Measurements from ENCODE around the gene CNOT6L.

DNA sequence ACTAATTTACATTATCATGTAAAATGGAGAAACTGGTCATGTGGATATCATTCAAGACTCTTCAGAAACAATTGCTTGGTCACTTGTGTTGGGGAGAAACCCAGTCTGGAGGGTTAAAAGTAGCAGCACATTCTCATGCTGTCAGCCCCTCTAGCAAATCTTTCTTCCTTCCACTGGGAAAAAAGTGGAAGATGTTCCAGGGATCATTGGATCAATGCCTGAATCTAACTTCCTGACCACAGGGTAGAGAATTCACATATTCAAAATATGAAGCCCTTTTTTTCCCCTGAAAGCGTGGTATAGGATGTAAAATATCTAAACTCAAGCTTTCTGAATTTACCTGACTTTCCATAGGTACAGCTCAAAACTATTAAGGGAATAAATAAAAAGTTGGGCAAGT, 115.5 kb downstream of the CNOT6L start:
- TF ChIP-seq EZH2phosphoT487 (IDR thresholded peaks at IDR 0.05; ENCODE audit: borderline replicate concordance, low read depth) (no peak), POLR2AphosphoS5 (IDR thresholded peaks at IDR 0.05; ENCODE audit: low read depth, low read length) (no peak), NRF1 (IDR thresholded peaks at IDR 0.05; ENCODE audit: low read depth, low read length) (no peak), TCF12 (IDR thresholded peaks at IDR 0.05) (no peak), USF2 (IDR thresholded peaks at IDR 0.05; ENCODE audit: borderline replicate concordance, low read depth, low read length) (no peak), SIN3A (IDR thresholded peaks at IDR 0.05; ENCODE audit: borderline replicate concordance, low read depth, low read length) (no peak), MXI1 (IDR thresholded peaks at IDR 0.05; ENCODE audit: low read depth, low read length) (no peak), ELF1 (IDR thresholded peaks at IDR 0.05) (no peak), REST (IDR thresholded peaks at IDR 0.05; ENCODE audit: low read depth, low read length) (no peak)
- TF ChIP-seq, protein P1, sequence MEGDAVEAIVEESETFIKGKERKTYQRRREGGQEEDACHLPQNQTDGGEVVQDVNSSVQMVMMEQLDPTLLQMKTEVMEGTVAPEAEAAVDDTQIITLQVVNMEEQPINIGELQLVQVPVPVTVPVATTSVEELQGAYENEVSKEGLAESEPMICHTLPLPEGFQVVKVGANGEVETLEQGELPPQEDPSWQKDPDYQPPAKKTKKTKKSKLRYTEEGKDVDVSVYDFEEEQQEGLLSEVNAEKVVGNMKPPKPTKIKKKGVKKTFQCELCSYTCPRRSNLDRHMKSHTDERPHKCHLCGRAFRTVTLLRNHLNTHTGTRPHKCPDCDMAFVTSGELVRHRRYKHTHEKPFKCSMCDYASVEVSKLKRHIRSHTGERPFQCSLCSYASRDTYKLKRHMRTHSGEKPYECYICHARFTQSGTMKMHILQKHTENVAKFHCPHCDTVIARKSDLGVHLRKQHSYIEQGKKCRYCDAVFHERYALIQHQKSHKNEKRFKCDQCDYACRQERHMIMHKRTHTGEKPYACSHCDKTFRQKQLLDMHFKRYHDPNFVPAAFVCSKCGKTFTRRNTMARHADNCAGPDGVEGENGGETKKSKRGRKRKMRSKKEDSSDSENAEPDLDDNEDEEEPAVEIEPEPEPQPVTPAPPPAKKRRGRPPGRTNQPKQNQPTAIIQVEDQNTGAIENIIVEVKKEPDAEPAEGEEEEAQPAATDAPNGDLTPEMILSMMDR (IDR thresholded peaks at IDR 0.05): no peak
- TF ChIP-seq, protein P2, sequence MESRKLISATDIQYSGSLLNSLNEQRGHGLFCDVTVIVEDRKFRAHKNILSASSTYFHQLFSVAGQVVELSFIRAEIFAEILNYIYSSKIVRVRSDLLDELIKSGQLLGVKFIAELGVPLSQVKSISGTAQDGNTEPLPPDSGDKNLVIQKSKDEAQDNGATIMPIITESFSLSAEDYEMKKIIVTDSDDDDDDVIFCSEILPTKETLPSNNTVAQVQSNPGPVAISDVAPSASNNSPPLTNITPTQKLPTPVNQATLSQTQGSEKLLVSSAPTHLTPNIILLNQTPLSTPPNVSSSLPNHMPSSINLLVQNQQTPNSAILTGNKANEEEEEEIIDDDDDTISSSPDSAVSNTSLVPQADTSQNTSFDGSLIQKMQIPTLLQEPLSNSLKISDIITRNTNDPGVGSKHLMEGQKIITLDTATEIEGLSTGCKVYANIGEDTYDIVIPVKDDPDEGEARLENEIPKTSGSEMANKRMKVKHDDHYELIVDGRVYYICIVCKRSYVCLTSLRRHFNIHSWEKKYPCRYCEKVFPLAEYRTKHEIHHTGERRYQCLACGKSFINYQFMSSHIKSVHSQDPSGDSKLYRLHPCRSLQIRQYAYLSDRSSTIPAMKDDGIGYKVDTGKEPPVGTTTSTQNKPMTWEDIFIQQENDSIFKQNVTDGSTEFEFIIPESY (IDR thresholded peaks at IDR 0.05; ENCODE audit: borderline replicate concordance, low read depth): no peak
- TF ChIP-seq, protein P3, sequence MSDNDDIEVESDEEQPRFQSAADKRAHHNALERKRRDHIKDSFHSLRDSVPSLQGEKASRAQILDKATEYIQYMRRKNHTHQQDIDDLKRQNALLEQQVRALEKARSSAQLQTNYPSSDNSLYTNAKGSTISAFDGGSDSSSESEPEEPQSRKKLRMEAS (IDR thresholded peaks at IDR 0.05; ENCODE audit: low read depth): no peak
